Panc1 (cell line): ENCODE results near the gene ABI3BP. TPM values are rescaled to one million over a fixed set of nuclear protein-coding genes. Genes with fewer than 3 reads are reported as not detected.

ENCODE experiments used
- ATAC-seq: fragments of 200-7000 bp; cut with Tn5 transposase; 2 replicates; pipeline ENCODE4 v1.9.1; 2020; ENCODE audit warnings: mild to moderate bottlenecking, moderate library complexity
- BruUV-seq: library from RNA; stranded (reverse); fragments of 400-500 nt; replicated peaks from 2 replicates; lab custom pipeline; 2021; lab: Mats Ljungman, UMichigan
- CTCF ChIA-PET: fragments of 300-600 bp; sonication (Branson Sonifier 250); formaldehyde crosslinking; loops from one replicate; lab custom pipeline; 2022; ENCODE audit warnings: antibody characterized with exemption; lab: Charles Lee
- POLR2A ChIA-PET: fragments of 300-600 bp; sonication (Branson Sonifier 250); formaldehyde crosslinking; loops from one replicate; lab custom pipeline; 2022; ENCODE audit warnings: antibody characterized with exemption; lab: Charles Lee
- DNase-seq: peaks from one replicate; pipeline ENCODE4 v3.0.0-alpha.2; 2010; ENCODE audit warnings: low read depth, low spot score
- H3K27ac ChIP-seq: 2 replicates; pipeline ENCODE4 v1.5.1; 2011; ENCODE audit warnings: mild to moderate bottlenecking, low read length, inconsistent platforms
- H3K27me3 ChIP-seq: fragments of 200-500 bp; sonication (Bioruptor generic); 2 replicates; pipeline ENCODE4 v1.6.0; 2014; ENCODE audit warnings: low read length, inconsistent platforms; ENCODE audit not compliant: control insufficient read depth, insufficient read depth
- H3K36me3 ChIP-seq: fragments of 200-500 bp; sonication (Bioruptor generic); 2 replicates; pipeline ENCODE4 v1.5.1; 2014; ENCODE audit warnings: inconsistent platforms, mild to moderate bottlenecking, low read length, moderate library complexity; ENCODE audit not compliant: control insufficient read depth, insufficient read depth
- H3K4me1 ChIP-seq: 2 replicates; pipeline ENCODE4 v1.5.1; 2011; ENCODE audit warnings: inconsistent platforms, mild to moderate bottlenecking, low read length, moderate library complexity; ENCODE audit not compliant: control insufficient read depth, insufficient read depth
- H3K4me3 ChIP-seq, 2 experiments: 2 replicates each; pipeline ENCODE4 v1.5.1; 2011 to 2012; ENCODE audit warnings: low read depth in 2 of 2, low read length in 2 of 2, mild to moderate bottlenecking in 2 of 2, inconsistent platforms in 1 of 2, moderate library complexity in 1 of 2
- H3K9me3 ChIP-seq: fragments of 200-500 bp; sonication (Bioruptor generic); 2 replicates; pipeline ENCODE4 v1.5.1; 2014; ENCODE audit warnings: low read depth, mild to moderate bottlenecking, inconsistent platforms, low read length, moderate library complexity; ENCODE audit not compliant: control insufficient read depth, insufficient read depth
- CTCF ChIP-seq: fragments of 450-650 bp; IDR thresholded peaks from 2 replicates; pipeline ENCODE4 v1.5.1; 2017; ENCODE audit warnings: mild to moderate bottlenecking
- POLR2AphosphoS5 ChIP-seq: IDR thresholded peaks from 2 replicates; pipeline ENCODE4 v1.6.1; 2012; ENCODE audit warnings: mild to moderate bottlenecking, low read depth, low read length, moderate library complexity
- REST ChIP-seq, 2 experiments: IDR thresholded peaks; 2 replicates each; pipeline ENCODE4 v1.6.1; 2011 to 2012; ENCODE audit warnings: low read depth in 2 of 2, control low read depth in 1 of 2, low read length in 1 of 2, mild to moderate bottlenecking in 1 of 2, moderate library complexity in 1 of 2; ENCODE audit not compliant: insufficient read depth in 1 of 2
- SIN3A ChIP-seq: IDR thresholded peaks from 2 replicates; pipeline ENCODE4 v1.6.1; 2012; ENCODE audit warnings: low read depth, mild to moderate bottlenecking, low read length, moderate library complexity, borderline replicate concordance; ENCODE audit not compliant: insufficient read depth
- TCF7L2 ChIP-seq: IDR thresholded peaks from 2 replicates; pipeline ENCODE4 v1.6.1; 2011; ENCODE audit warnings: mild to moderate bottlenecking, low read depth, low read length, inconsistent platforms
- in situ Hi-C: cut with HindIII; loops from 2 replicates; pipeline ENCODE4 v1.10.0; 2016; ENCODE audit warnings: low sequenced_read_pairs, low pct_unique_long_range_greater_than_20kb
- intact Hi-C: fragments of 100-400 bp; cut with micrococcal nuclease; formaldehyde crosslinking; loops from one replicate; pipeline ENCODE4 v1.10.0; 2022; ENCODE audit not compliant: unreplicated experiment
- total RNA-seq: library from RNA; stranded (reverse); gene quantifications from one replicate; pipeline ENCODE4 v1.2.1, GENCODE V29; 2021; ENCODE audit not compliant: unreplicated experiment

Gene ABI3BP
- total RNA-seq, 1 experiment from 2014 or later: 0.21 TPM

GRCh38 chr3:100765437-100765975, 227.7 kb downstream of the ABI3BP start:
- in situ Hi-C loops (no loop called here), intact Hi-C loops (no loop called here)
- H3K9me3 ChIP-seq: no peaks in the 10 kb centered on the region
- peaks cover 9% of the 10 kb centered on the region; the same call in 1 of the 2 replicates for H3K27me3 ChIP-seq
- H3K4me1 ChIP-seq: no peaks in the 10 kb centered on the region
- no peak for ATAC-seq
- DNase-seq: no peak
- no peak for TF ChIP-seq CTCF
- no peak for TF ChIP-seq POLR2AphosphoS5
- TF ChIP-seq REST (IDR thresholded peaks at IDR 0.05; ENCODE audit: insufficient read depth in 1 of 2, low read depth in 2 of 2, low read length in 1 of 2): no peak
- TF ChIP-seq SIN3A: no peak
- no peak for TF ChIP-seq TCF7L2
- no peak overlapping the region for H3K27ac ChIP-seq
- ChIA-PET POLR2A (no interaction called here), CTCF (no interaction called here)
- BruUV-seq: no TSS peak
- no peak overlapping the region for H3K4me3 ChIP-seq
- H3K36me3 ChIP-seq: no peaks in the 10 kb centered on the region

- no TSS peak for BruUV-seq
- intact Hi-C loops: no loop called here
- POLR2A ChIA-PET: no interaction called here
- Histone ChIP-seq H3K4me1 (no peaks in the 10 kb centered on the region), H3K36me3 (no peaks in the 10 kb centered on the region), H3K4me3 (no peak overlapping the region), H3K27ac (no peak overlapping the region), H3K9me3 (no peaks in the 10 kb centered on the region), H3K27me3 (peaks cover 3% of the 10 kb centered on the region; the same call in 1 of the 2 replicates)
- in situ Hi-C loops: no loop called here
- CTCF ChIA-PET: no interaction called here
- DNase-seq (no peak), ATAC-seq (no peak)
- TF ChIP-seq REST (IDR thresholded peaks at IDR 0.05; ENCODE audit: insufficient read depth in 1 of 2, low read depth in 2 of 2, low read length in 1 of 2): no peak
- no peak for TF ChIP-seq CTCF
Measured at GRCh38 chr3:100761951-100762350, 231.3 kb downstream of the ABI3BP start.
